ENCODE results near the gene SYNRG. TPM values are rescaled to one million over a fixed set of nuclear protein-coding genes. Genes with fewer than 3 reads are reported as not detected.

The SYNRG gene
- total and polyA plus RNA-seq, 4 donors: 6.5 to 20.5 (median 15.9) TPM

- no peak for DNase-seq (ENCODE audit: low spot score)
- Histone ChIP-seq H3K9ac (ENCODE audit: low read depth in 1 of 2, low read length in 2 of 2) (no peak overlapping the region), H3K4me1 (ENCODE audit: control insufficient read depth in 4 of 4, insufficient read depth in 4 of 4, low read length in 3 of 4) (no peaks in the 10 kb centered on the region), H3K9me3 (ENCODE audit: control insufficient read depth in 4 of 4, low read length in 3 of 4) (no peaks in the 10 kb centered on the region), H3K27ac (ENCODE audit: low read depth in 1 of 2, low read length in 2 of 2) (no peak overlapping the region), H3K27me3 (ENCODE audit: control insufficient read depth in 4 of 4, insufficient read depth in 4 of 4, low read length in 3 of 4) (no peaks in the 10 kb centered on the region), H3K36me3 (ENCODE audit: control insufficient read depth in 4 of 4, insufficient read depth in 3 of 4, low read depth in 1 of 4, low read length in 3 of 4) (peaks cover 2 to 33% (median 21%) of the 10 kb centered on the region in 4 donors), H3K4me3 (ENCODE audit: low read depth in 1 of 3, low read length in 3 of 3) (no peak overlapping the region)
- 78% methylated on average over 8 of the region's 8 CpGs for WGBS
- TF ChIP-seq EGR1 (IDR thresholded peaks at IDR 0.05; ENCODE audit: low read depth in 2 of 2) (no peak), RXRA (IDR thresholded peaks at IDR 0.05) (no peak), YY1 (IDR thresholded peaks at IDR 0.05) (no peak), ZBTB33 (IDR thresholded peaks at IDR 0.05) (no peak)
- TF ChIP-seq, protein P1, sequence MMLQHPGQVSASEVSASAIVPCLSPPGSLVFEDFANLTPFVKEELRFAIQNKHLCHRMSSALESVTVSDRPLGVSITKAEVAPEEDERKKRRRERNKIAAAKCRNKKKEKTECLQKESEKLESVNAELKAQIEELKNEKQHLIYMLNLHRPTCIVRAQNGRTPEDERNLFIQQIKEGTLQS (IDR thresholded peaks at IDR 0.05): no peak
- TF ChIP-seq, protein P2, sequence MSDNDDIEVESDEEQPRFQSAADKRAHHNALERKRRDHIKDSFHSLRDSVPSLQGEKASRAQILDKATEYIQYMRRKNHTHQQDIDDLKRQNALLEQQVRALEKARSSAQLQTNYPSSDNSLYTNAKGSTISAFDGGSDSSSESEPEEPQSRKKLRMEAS (IDR thresholded peaks at IDR 0.05): no peak
Measured at GRCh38 chr17:37523715-37524219, 85.5 kb downstream of the SYNRG start.

- TF ChIP-seq FOXA1 (IDR thresholded peaks at IDR 0.05): no peak
- TF ChIP-seq HNF4A (conservative IDR thresholded peaks at IDR 0.05): no peak
- no peak for TF ChIP-seq RAD21 (IDR thresholded peaks at IDR 0.05)
- TF ChIP-seq, protein P3, sequence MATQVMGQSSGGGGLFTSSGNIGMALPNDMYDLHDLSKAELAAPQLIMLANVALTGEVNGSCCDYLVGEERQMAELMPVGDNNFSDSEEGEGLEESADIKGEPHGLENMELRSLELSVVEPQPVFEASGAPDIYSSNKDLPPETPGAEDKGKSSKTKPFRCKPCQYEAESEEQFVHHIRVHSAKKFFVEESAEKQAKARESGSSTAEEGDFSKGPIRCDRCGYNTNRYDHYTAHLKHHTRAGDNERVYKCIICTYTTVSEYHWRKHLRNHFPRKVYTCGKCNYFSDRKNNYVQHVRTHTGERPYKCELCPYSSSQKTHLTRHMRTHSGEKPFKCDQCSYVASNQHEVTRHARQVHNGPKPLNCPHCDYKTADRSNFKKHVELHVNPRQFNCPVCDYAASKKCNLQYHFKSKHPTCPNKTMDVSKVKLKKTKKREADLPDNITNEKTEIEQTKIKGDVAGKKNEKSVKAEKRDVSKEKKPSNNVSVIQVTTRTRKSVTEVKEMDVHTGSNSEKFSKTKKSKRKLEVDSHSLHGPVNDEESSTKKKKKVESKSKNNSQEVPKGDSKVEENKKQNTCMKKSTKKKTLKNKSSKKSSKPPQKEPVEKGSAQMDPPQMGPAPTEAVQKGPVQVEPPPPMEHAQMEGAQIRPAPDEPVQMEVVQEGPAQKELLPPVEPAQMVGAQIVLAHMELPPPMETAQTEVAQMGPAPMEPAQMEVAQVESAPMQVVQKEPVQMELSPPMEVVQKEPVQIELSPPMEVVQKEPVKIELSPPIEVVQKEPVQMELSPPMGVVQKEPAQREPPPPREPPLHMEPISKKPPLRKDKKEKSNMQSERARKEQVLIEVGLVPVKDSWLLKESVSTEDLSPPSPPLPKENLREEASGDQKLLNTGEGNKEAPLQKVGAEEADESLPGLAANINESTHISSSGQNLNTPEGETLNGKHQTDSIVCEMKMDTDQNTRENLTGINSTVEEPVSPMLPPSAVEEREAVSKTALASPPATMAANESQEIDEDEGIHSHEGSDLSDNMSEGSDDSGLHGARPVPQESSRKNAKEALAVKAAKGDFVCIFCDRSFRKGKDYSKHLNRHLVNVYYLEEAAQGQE (IDR thresholded peaks at IDR 0.05): no peak
- TF ChIP-seq JUND (IDR thresholded peaks at IDR 0.05): no peak
- no peak for TF ChIP-seq TAF1 (conservative IDR thresholded peaks at IDR 0.05)
- no peak for TF ChIP-seq HNF4G (IDR thresholded peaks at IDR 0.05)
- no peak for TF ChIP-seq NR2F2 (IDR thresholded peaks at IDR 0.05)
- no peak for TF ChIP-seq SP1 (IDR thresholded peaks at IDR 0.05)
- TF ChIP-seq, protein P4, sequence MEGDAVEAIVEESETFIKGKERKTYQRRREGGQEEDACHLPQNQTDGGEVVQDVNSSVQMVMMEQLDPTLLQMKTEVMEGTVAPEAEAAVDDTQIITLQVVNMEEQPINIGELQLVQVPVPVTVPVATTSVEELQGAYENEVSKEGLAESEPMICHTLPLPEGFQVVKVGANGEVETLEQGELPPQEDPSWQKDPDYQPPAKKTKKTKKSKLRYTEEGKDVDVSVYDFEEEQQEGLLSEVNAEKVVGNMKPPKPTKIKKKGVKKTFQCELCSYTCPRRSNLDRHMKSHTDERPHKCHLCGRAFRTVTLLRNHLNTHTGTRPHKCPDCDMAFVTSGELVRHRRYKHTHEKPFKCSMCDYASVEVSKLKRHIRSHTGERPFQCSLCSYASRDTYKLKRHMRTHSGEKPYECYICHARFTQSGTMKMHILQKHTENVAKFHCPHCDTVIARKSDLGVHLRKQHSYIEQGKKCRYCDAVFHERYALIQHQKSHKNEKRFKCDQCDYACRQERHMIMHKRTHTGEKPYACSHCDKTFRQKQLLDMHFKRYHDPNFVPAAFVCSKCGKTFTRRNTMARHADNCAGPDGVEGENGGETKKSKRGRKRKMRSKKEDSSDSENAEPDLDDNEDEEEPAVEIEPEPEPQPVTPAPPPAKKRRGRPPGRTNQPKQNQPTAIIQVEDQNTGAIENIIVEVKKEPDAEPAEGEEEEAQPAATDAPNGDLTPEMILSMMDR (IDR thresholded peaks at IDR 0.05; ENCODE audit: low read depth, low read length, missing input control): no peak
- no peak for TF ChIP-seq GABPA (IDR thresholded peaks at IDR 0.05 in 1 of 2, conservative IDR thresholded peaks at IDR 0.05 in 1 of 2)
- no peak for TF ChIP-seq ZBTB33 (IDR thresholded peaks at IDR 0.05)
- no peak for TF ChIP-seq FOXA2 (IDR thresholded peaks at IDR 0.05)
- TF ChIP-seq YY1 (IDR thresholded peaks at IDR 0.05): no peak
- no peak for TF ChIP-seq RXRA (IDR thresholded peaks at IDR 0.05)
- TF ChIP-seq, protein P1 (IDR thresholded peaks at IDR 0.05): no peak
Measured at GRCh38 chr17:37521821-37522220, 87.4 kb downstream of the SYNRG start.

More at GRCh38 chr17:37521821-37522220, 87.4 kb downstream of the SYNRG start:
- no peaks in the 10 kb centered on the region for H3K4me1 ChIP-seq (ENCODE audit: control insufficient read depth in 4 of 4, insufficient read depth in 4 of 4, low read length in 3 of 4)
- H3K27ac ChIP-seq (ENCODE audit: low read depth in 1 of 2, low read length in 2 of 2): no peak overlapping the region
- no peaks in the 10 kb centered on the region for H3K27me3 ChIP-seq (ENCODE audit: control insufficient read depth in 4 of 4, insufficient read depth in 4 of 4, low read length in 3 of 4)
- H3K9me3 ChIP-seq (ENCODE audit: control insufficient read depth in 4 of 4, low read length in 3 of 4): no peaks in the 10 kb centered on the region
- DNase-seq (ENCODE audit: low spot score): no peak
- H3K36me3 ChIP-seq (ENCODE audit: control insufficient read depth in 4 of 4, insufficient read depth in 3 of 4, low read depth in 1 of 4, low read length in 3 of 4): peaks cover 2 to 47% (median 32%) of the 10 kb centered on the region in 4 donors
- no peak overlapping the region for H3K9ac ChIP-seq (ENCODE audit: low read depth in 1 of 2, low read length in 2 of 2)
- 96% methylated on average over 5 of the region's 5 CpGs for WGBS
- no peak overlapping the region for H3K4me3 ChIP-seq (ENCODE audit: low read depth in 1 of 3, low read length in 3 of 3)

Measured in liver (tissue), 9 donors.